Measurements from ENCODE around the gene ZC3H13.

Gene ZC3H13

DNA sequence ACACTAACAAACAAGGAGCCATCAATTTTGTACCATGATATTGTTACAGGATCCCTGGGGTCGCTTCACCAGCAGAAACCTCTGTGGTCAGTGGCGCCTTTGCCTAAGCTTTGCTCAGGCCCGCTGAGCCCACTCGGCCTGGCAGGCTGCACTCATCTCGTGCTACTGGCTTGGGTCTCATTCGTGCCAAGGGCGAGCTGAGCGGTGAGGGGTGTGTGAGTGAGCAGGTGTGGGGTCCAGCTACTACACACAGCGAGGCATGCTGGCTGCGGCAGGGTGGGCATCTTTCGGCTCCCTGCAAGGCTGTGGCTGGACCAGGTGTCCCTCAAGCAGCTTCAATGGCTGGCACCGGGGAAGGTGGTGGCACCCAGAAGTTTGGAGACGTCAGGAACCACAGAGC, 33.2 kb upstream of the ZC3H13 start:
- no peak overlapping the region for H3K4me3 ChIP-seq
- TF ChIP-seq, protein P1, sequence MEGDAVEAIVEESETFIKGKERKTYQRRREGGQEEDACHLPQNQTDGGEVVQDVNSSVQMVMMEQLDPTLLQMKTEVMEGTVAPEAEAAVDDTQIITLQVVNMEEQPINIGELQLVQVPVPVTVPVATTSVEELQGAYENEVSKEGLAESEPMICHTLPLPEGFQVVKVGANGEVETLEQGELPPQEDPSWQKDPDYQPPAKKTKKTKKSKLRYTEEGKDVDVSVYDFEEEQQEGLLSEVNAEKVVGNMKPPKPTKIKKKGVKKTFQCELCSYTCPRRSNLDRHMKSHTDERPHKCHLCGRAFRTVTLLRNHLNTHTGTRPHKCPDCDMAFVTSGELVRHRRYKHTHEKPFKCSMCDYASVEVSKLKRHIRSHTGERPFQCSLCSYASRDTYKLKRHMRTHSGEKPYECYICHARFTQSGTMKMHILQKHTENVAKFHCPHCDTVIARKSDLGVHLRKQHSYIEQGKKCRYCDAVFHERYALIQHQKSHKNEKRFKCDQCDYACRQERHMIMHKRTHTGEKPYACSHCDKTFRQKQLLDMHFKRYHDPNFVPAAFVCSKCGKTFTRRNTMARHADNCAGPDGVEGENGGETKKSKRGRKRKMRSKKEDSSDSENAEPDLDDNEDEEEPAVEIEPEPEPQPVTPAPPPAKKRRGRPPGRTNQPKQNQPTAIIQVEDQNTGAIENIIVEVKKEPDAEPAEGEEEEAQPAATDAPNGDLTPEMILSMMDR (IDR thresholded peaks at IDR 0.05), result no peak
- no peak for DNase-seq (ENCODE audit: low spot score)
- no peak overlapping the region for H3K27ac ChIP-seq

DNA sequence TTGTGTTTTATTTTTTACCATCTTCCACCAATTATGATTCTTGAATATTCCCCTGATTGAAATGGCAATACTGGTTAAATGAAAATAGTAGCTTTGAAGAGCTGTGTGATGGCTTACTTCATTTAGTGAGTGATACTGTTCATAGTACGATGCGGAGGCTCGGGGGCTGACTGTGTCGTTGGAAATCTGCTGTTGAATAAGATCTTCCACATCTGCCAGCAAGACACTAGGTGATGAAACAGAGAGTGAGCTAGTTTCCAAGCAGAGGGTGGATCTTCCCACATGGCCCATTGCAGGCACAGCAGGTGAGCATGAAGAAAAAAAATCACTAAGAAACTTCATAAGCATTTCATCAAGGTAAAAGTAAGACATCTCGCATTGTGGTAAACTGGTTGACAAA, 29.8 kb upstream of the ZC3H13 start:
- TF ChIP-seq, protein P1 (IDR thresholded peaks at IDR 0.05), result no peak
- H3K27ac ChIP-seq, result no peak overlapping the region
- H3K4me3 ChIP-seq, result no peak overlapping the region
- DNase-seq (ENCODE audit: low spot score), result no peak

DNA sequence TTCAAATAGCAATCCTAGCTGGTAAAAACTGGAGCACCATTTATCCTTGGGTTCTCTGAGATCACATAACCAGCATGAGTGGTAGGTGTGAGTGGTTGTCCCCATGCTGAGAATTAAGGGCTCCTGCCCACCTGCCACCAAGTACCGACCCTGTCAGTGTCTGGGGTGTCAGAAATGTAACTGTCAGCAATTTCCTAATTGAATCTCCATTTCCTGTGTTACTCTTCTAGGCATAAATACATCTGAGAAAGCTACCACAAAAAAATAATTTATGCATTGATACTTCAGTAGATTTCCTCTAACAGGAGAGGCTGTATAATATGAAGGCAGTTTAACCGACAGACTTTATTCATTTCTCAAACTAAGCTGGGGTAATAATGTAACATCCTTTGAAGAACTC, 27.2 kb upstream of the ZC3H13 start:
- TF ChIP-seq, protein P1 (IDR thresholded peaks at IDR 0.05), result no peak
- no peak for DNase-seq (ENCODE audit: low spot score)
- H3K27ac ChIP-seq, result no peak overlapping the region
- no peak overlapping the region for H3K4me3 ChIP-seq

DNA sequence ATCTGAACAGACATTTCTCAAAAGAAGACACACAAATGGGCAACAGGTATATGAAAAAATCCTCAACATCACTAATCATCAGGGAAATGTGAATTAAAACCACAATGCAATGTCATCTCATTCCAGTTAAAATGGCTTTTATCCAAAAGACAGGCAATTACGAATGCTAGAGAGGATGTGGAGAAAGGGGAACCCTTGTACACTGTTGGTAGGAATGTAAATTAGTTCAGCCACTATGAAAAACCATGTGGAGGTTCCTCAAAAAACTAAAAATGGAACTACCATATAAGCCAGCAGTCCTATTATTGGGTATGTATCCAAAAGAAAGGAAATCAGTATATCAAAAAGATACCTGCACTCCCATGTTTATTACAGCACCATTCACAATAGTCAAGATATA, 24.7 kb upstream of the ZC3H13 start:
- TF ChIP-seq, protein P1 (IDR thresholded peaks at IDR 0.05), result no peak
- no peak overlapping the region for H3K27ac ChIP-seq
- no peak for DNase-seq (ENCODE audit: low spot score)
- H3K4me3 ChIP-seq, result no peak overlapping the region

DNA sequence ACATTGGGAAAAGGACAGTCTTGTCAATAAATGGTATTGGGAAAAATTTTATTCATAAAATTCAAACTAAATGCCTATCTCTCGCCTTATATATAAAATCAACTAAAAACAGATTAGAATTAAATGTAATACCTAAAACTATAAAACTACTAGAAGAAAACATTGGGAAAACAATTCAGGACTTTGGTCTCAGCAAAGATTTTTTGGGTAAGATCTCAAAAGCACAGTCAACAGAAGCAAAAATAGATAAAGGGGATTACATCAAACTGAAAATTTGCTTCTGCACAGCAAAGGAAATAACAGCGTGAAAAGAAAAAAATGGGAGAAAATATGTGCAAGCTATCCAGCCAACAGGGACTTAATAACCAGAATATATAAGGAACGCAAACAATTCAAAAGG, 24.3 kb upstream of the ZC3H13 start:
- Histone ChIP-seq H3K4me3 (no peak overlapping the region), H3K27ac (no peak overlapping the region)
- TF ChIP-seq, protein P1 (IDR thresholded peaks at IDR 0.05), result no peak
- DNase-seq (ENCODE audit: low spot score), result no peak

DNA sequence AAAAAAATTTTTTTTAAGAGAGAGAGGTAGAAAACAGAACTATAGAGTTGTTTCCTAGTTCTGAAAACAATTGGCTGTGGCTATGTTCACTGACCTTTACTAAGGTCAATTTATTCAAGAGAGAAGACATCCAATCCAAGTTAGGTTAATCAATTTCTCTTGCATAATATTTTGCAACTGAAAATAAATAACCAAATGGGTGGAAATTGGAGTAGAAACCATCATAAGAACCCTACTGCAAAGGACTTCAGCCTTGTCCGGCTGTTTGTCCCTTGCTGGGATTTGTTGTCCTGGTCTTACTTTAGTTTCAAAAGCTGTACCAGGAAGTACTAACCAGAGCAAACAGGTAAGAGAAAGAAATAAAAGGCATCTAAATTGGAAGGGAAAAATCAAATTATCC, 23.3 kb upstream of the ZC3H13 start:
- Histone ChIP-seq H3K27ac (no peak overlapping the region), H3K4me3 (no peak overlapping the region)
- TF ChIP-seq, protein P1 (IDR thresholded peaks at IDR 0.05), result no peak
- no peak for DNase-seq (ENCODE audit: low spot score)

DNA sequence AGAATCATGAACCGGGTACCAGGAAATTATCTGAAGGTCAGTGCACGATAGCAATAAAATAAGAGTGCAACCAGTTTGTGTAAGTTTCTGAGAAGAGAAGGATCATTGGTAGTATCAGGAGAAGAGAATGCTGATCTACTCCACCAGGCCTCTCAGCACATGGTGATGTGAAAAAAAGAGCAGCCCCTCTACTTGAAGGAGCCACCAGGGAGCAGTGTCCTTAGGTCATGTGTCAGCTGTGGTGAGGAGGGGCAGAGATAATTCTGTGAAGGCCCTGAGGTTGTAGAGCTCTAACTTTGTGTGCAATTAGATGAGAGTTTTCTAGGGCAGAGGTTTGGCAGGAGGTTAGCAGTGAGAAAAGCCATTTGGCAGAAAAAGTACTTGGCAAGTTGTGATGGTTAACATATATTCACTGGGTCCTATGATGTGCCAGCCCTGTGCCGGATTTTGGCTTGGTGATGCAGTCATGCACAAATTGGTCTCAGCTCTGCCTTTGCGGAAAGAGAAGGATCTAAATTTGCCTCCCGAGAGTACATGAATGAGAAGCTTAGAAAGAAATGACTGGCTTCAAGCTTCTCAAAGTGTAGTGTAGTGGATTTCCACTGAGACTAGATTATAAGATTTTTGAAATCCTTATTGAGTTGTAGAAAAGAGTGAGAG, 19.2 kb upstream of the ZC3H13 start:
- Histone ChIP-seq H3K4me3 (no peak overlapping the region), H3K27ac (no peak overlapping the region)
- TF ChIP-seq, protein P1 (IDR thresholded peaks at IDR 0.05), result no peak
- DNase-seq (ENCODE audit: low spot score), result no peak
